Measurements from ENCODE around the gene RSL1D1.

The RSL1D1 gene

DNA sequence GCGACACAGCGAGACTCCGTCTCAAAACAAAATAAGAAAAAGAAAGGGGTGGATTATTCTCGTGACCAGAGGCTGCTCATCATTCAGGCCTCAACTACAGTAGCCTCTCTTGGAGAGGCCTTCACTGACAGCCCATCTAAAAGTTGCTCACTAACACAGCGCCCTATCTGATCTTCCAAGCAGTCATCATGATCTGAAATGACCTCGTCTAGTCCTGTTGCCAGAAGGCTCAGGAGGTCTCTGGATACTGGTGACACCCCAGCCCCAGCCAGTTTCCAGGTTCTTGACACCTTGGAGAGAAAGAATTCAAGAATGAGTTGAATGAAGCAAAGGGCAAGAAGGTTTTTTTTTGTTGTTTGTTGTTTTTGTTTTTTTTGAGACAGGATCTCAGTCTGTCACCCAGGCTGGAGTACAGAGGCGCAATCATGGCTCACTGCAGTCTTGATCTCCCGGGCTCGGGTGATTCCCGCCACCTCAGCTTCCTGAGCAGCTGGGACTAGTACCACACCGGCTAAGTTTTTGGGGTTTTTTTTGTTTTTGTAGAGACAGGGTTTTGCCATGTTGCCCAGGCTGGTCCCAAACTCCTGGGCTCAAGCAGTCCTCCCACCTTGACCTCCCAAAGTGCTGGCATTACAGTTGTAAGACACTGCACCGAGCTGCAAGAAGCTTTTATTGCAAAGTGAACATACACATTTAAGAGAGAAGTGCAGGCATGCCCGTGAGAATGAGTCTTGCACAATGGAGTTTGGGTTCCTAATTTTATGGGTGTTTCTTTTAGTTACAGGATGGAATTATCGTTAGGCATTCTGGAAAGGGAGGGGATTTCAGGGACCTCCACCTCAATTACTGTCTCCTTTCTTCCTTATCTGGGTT lies 51.6 kb downstream of the RSL1D1 start:
- Histone ChIP-seq H4K20me1 (ENCODE audit: insufficient read depth, low read length) (peaks cover 3% of the 10 kb centered on the region; the same call in 1 of the 2 replicates), H3K4me3 (ENCODE audit: low read depth in 1 of 2, low read length in 2 of 2) (no peak overlapping the region), H3K36me3 (ENCODE audit: insufficient read depth, low read length) (peaks cover 6% of the 10 kb centered on the region), H3K9ac (ENCODE audit: low read depth, low read length) (no peak overlapping the region), H3K9me3 (ENCODE audit: insufficient read depth, low read length, severe bottlenecking) (no peaks in the 10 kb centered on the region), H3K4me1 (ENCODE audit: insufficient read depth, low read length) (peaks cover 43% of the 10 kb centered on the region), H3K27me3 (ENCODE audit: insufficient read depth, low read length, poor library complexity) (no peaks in the 10 kb centered on the region), H3K79me2 (ENCODE audit: insufficient read depth, low read length) (peaks cover 39% of the 10 kb centered on the region), H2AFZ (ENCODE audit: low read depth, low read length) (no peak overlapping the region), H3K4me2 (ENCODE audit: insufficient read depth, low read length) (peak overlapping the region; percentile 100; the same call in 1 of the 2 replicates), H3K27ac (ENCODE audit: low read length) (no peak overlapping the region)
- TF ChIP-seq CTCF (IDR thresholded peaks at IDR 0.05; ENCODE audit: borderline replicate concordance, extremely low read depth, low read length, poor library complexity, severe bottlenecking): no peak
- TF ChIP-seq EZH2 (IDR thresholded peaks at IDR 0.05; ENCODE audit: borderline replicate concordance, low read depth, low read length, severe bottlenecking): no peak
- DNase-seq (peak; percentile 31), ATAC-seq (ENCODE audit: insufficient read depth, low read depth) (no peak)

- Histone ChIP-seq H3K9me3 (ENCODE audit: insufficient read depth, low read length, severe bottlenecking) (no peaks in the 10 kb centered on the region), H3K4me2 (ENCODE audit: insufficient read depth, low read length) (peak overlapping the region; percentile 100), H3K9ac (ENCODE audit: low read depth, low read length) (peak overlapping the region; percentile 91; the same call in 1 of the 2 replicates), H3K4me3 (ENCODE audit: low read depth in 1 of 2, low read length in 2 of 2) (peak overlapping the region in 1 of 2 experiments; percentile 98; a peak in 1 of 4 replicates), H2AFZ (ENCODE audit: low read depth, low read length) (no peak overlapping the region), H3K27me3 (ENCODE audit: insufficient read depth, low read length, poor library complexity) (no peaks in the 10 kb centered on the region), H3K4me1 (ENCODE audit: insufficient read depth, low read length) (peaks cover 45% of the 10 kb centered on the region), H3K79me2 (ENCODE audit: insufficient read depth, low read length) (peaks cover 46% of the 10 kb centered on the region), H3K36me3 (ENCODE audit: insufficient read depth, low read length) (peaks cover 9% of the 10 kb centered on the region), H4K20me1 (ENCODE audit: insufficient read depth, low read length) (peaks cover 3% of the 10 kb centered on the region; the same call in 1 of the 2 replicates), H3K27ac (ENCODE audit: low read length) (no peak overlapping the region)
- no peak for ATAC-seq (ENCODE audit: insufficient read depth, low read depth)
- no peak for TF ChIP-seq EZH2 (IDR thresholded peaks at IDR 0.05; ENCODE audit: borderline replicate concordance, low read depth, low read length, severe bottlenecking)
- no peak for TF ChIP-seq CTCF (IDR thresholded peaks at IDR 0.05; ENCODE audit: borderline replicate concordance, extremely low read depth, low read length, poor library complexity, severe bottlenecking)
- DNase-seq: no peak
Measured at GRCh38 chr16:11799017-11799381, 52.3 kb downstream of the RSL1D1 start.

GRCh38 chr16:11797957-11798299 lies 53.4 kb downstream of the RSL1D1 start:
- peak overlapping the region; percentile 99 for H2AFZ ChIP-seq (ENCODE audit: low read depth, low read length)
- peaks cover 17% of the 10 kb centered on the region for H3K36me3 ChIP-seq (ENCODE audit: insufficient read depth, low read length)
- H3K4me1 ChIP-seq (ENCODE audit: insufficient read depth, low read length): peaks cover 51% of the 10 kb centered on the region
- H3K9ac ChIP-seq (ENCODE audit: low read depth, low read length): peak overlapping the region; percentile 91
- DNase-seq (peak; percentile 31), ATAC-seq (ENCODE audit: insufficient read depth, low read depth) (no peak)
- H3K4me2 ChIP-seq (ENCODE audit: insufficient read depth, low read length): peak overlapping the region; percentile 100
- peak overlapping the region; percentile 90 to 98 for H3K4me3 ChIP-seq (ENCODE audit: low read depth in 1 of 2, low read length in 2 of 2)
- H4K20me1 ChIP-seq (ENCODE audit: insufficient read depth, low read length): peaks cover 13% of the 10 kb centered on the region; the same call in 1 of the 2 replicates
- no peaks in the 10 kb centered on the region for H3K27me3 ChIP-seq (ENCODE audit: insufficient read depth, low read length, poor library complexity)
- TF ChIP-seq EZH2 (IDR thresholded peaks at IDR 0.05; ENCODE audit: borderline replicate concordance, low read depth, low read length, severe bottlenecking) (no peak), CTCF (IDR thresholded peaks at IDR 0.05; ENCODE audit: borderline replicate concordance, extremely low read depth, low read length, poor library complexity, severe bottlenecking) (peak; percentile 2)
- peak overlapping the region; percentile 96 for H3K27ac ChIP-seq (ENCODE audit: low read length)
- no peaks in the 10 kb centered on the region for H3K9me3 ChIP-seq (ENCODE audit: insufficient read depth, low read length, severe bottlenecking)
- peaks cover 57% of the 10 kb centered on the region for H3K79me2 ChIP-seq (ENCODE audit: insufficient read depth, low read length)
